ENCODE measurements around the gene RBMS3. TPM values are rescaled to one million over a fixed set of nuclear protein-coding genes. Genes with fewer than 3 reads are reported as not detected.

The RBMS3 gene
- total RNA-seq, 1 experiment from 2014 or later = 0.42 TPM

DNA sequence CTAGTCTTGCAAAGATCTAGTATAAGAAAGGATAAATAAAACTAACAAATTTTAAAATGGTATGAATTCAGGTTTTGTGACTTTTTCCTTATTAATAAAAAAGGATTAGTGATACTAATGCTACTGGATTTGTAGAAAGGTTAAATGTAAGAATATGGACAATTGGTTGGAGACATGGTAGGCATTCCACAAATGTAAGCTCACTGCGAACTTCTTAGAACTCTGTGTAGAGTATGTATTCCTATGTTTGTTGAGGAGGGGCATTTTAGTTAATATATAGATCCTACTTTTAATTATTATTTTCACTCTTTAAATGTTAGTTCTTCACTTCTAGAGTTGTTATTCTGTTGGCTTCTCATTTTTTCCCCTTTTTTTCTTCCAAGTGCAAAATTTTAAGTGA is 414.3 kb downstream of the RBMS3 start (continued):
- TF ChIP-seq ELF1 (IDR thresholded peaks at IDR 0.05; ENCODE audit: borderline replicate concordance, low read depth) (no peak), YY1 (IDR thresholded peaks at IDR 0.05; ENCODE audit: extremely low read depth, insufficient replicate concordance, low read depth, low read length) (no peak), CBX3 (IDR thresholded peaks at IDR 0.05; ENCODE audit: low read depth) (no peak), FOSL1 (IDR thresholded peaks at IDR 0.05; ENCODE audit: low read depth) (no peak), EGR1 (IDR thresholded peaks at IDR 0.05; ENCODE audit: low read depth) (no peak)

GRCh38 chr3:29695643-29696198 is 414.9 kb downstream of the RBMS3 start:
- ChIA-PET POLR2A (no interaction called here), RAD21 (ENCODE audit: low non-redundant PET in 1 of 2, low total read pairs in 2 of 2, uncharacterized antibody in 2 of 2, unreplicated experiment in 2 of 2) (no interaction called here), CTCF (no interaction called here)
- no peak overlapping the region for H3K4me3 ChIP-seq (replicated peaks in 1 of 2; ENCODE audit: low read depth in 1 of 2, low read length in 2 of 2)
- H3K9me3 ChIP-seq (ENCODE audit: control insufficient read depth in 1 of 2, insufficient read depth in 1 of 2, low read depth in 1 of 2, low read length in 2 of 2) = no peaks in the 10 kb centered on the region
- DNase-seq (ENCODE audit: low read depth, low spot score) = no peak
- no peaks in the 10 kb centered on the region for H3K27me3 ChIP-seq (ENCODE audit: insufficient read depth, low read length)
- no peaks in the 10 kb centered on the region for H3K79me2 ChIP-seq (ENCODE audit: insufficient read depth, low read length)
- no peaks in the 10 kb centered on the region for H3K9me2 ChIP-seq (ENCODE audit: insufficient read depth)
- no peaks in the 10 kb centered on the region for H4K20me1 ChIP-seq (ENCODE audit: insufficient read depth)
- no peak overlapping the region; the same call in 1 of the 2 replicates for H3K4me2 ChIP-seq (ENCODE audit: low read length)
- H3K4me1 ChIP-seq (ENCODE audit: control insufficient read depth in 1 of 2, insufficient read depth in 2 of 2, low read length in 2 of 2) = peaks cover 7 to 26% of the 10 kb centered on the region in 2 experiments
- no TSS peak for BruUV-seq (replicated peaks)
- intact Hi-C loops (cut with micrococcal nuclease) = no loop called here
- H2AFZ ChIP-seq (ENCODE audit: low read depth, low read length, poor library complexity, severe bottlenecking) = peak overlapping the region; percentile 46
- TF ChIP-seq SP1 (IDR thresholded peaks at IDR 0.05; ENCODE audit: low read depth) (no peak), SIN3A (IDR thresholded peaks at IDR 0.05; ENCODE audit: low read depth) (no peak), YY1 (IDR thresholded peaks at IDR 0.05; ENCODE audit: extremely low read depth, insufficient replicate concordance, low read depth, low read length) (no peak), CBX3 (IDR thresholded peaks at IDR 0.05; ENCODE audit: low read depth) (no peak), MAX (IDR thresholded peaks at IDR 0.05) (no peak), POLR2A (IDR thresholded peaks at IDR 0.05; ENCODE audit: borderline replicate concordance, extremely low read depth, insufficient read depth, insufficient read length) (no peak), RAD21 (IDR thresholded peaks at IDR 0.05; ENCODE audit: low read depth) (no peak), EZH2phosphoT487 (IDR thresholded peaks at IDR 0.05; ENCODE audit: borderline replicate concordance) (no peak)
- TF ChIP-seq, protein P1, sequence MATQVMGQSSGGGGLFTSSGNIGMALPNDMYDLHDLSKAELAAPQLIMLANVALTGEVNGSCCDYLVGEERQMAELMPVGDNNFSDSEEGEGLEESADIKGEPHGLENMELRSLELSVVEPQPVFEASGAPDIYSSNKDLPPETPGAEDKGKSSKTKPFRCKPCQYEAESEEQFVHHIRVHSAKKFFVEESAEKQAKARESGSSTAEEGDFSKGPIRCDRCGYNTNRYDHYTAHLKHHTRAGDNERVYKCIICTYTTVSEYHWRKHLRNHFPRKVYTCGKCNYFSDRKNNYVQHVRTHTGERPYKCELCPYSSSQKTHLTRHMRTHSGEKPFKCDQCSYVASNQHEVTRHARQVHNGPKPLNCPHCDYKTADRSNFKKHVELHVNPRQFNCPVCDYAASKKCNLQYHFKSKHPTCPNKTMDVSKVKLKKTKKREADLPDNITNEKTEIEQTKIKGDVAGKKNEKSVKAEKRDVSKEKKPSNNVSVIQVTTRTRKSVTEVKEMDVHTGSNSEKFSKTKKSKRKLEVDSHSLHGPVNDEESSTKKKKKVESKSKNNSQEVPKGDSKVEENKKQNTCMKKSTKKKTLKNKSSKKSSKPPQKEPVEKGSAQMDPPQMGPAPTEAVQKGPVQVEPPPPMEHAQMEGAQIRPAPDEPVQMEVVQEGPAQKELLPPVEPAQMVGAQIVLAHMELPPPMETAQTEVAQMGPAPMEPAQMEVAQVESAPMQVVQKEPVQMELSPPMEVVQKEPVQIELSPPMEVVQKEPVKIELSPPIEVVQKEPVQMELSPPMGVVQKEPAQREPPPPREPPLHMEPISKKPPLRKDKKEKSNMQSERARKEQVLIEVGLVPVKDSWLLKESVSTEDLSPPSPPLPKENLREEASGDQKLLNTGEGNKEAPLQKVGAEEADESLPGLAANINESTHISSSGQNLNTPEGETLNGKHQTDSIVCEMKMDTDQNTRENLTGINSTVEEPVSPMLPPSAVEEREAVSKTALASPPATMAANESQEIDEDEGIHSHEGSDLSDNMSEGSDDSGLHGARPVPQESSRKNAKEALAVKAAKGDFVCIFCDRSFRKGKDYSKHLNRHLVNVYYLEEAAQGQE (IDR thresholded peaks at IDR 0.05; ENCODE audit: low read depth) = no peak
- no peak overlapping the region for H3K9ac ChIP-seq (ENCODE audit: low read length)
- H3K36me3 ChIP-seq (ENCODE audit: control insufficient read depth in 1 of 2, insufficient read depth in 2 of 2, low read length in 2 of 2) = no peaks in the 10 kb centered on the region
- no peak overlapping the region for H3K27ac ChIP-seq (ENCODE audit: low read depth, low read length)
- no peak for ATAC-seq

Data from HCT116 (cell line).